RWPE2 (cell line): ENCODE data around the gene CHMP5.

Experiments
- ATAC-seq: fragments of 200-7000 bp; cut with Tn5 transposase; 3 replicates; pipeline ENCODE4 v1.9.1; 2021; ENCODE audit warnings: low read depth
- DNase-seq: peaks from one replicate; pipeline ENCODE4 v3.0.0-alpha.2; 2020; ENCODE audit warnings: low spot score
- H3K27ac ChIP-seq: fragments of 450-650 bp; 2 replicates; pipeline ENCODE4 v1.5.1; 2017; ENCODE audit warnings: mild to moderate bottlenecking; ENCODE audit not compliant: poor library complexity, severe bottlenecking
- H3K27me3 ChIP-seq: fragments of 250-450 bp; sonication (Bioruptor Pico); 2 replicates; pipeline ENCODE4 v1.5.1; 2021; ENCODE audit warnings: mild to moderate bottlenecking, moderate library complexity; ENCODE audit not compliant: insufficient read depth, poor library complexity, severe bottlenecking
- H3K36me3 ChIP-seq: fragments of 250-450 bp; sonication (Bioruptor Pico); 2 replicates; pipeline ENCODE4 v1.5.1; 2020; ENCODE audit warnings: low read depth, mild to moderate bottlenecking, moderate library complexity
- H3K4me1 ChIP-seq: fragments of 250-450 bp; sonication (Bioruptor Pico); 2 replicates; pipeline ENCODE4 v1.5.1; 2021; ENCODE audit warnings: mild to moderate bottlenecking, moderate library complexity; ENCODE audit not compliant: insufficient read depth, poor library complexity, severe bottlenecking
- H3K4me3 ChIP-seq: fragments of 250-450 bp; sonication (Bioruptor Pico); 2 replicates; pipeline ENCODE4 v1.5.1; 2021; ENCODE audit warnings: mild to moderate bottlenecking, moderate library complexity; ENCODE audit not compliant: severe bottlenecking
- H3K9me3 ChIP-seq: fragments of 250-450 bp; sonication (Bioruptor Pico); 2 replicates; pipeline ENCODE4 v1.5.1; 2021; ENCODE audit warnings: mild to moderate bottlenecking, moderate library complexity; ENCODE audit not compliant: severe bottlenecking
- TF ChIP-seq, protein P1 (sequence below): fragments of 450-650 bp; IDR thresholded peaks from one replicate; pipeline ENCODE4 v1.5.1; 2017; ENCODE audit warnings: mild to moderate bottlenecking, moderate library complexity; ENCODE audit not compliant: poor library complexity, severe bottlenecking

Gene CHMP5

DNA sequence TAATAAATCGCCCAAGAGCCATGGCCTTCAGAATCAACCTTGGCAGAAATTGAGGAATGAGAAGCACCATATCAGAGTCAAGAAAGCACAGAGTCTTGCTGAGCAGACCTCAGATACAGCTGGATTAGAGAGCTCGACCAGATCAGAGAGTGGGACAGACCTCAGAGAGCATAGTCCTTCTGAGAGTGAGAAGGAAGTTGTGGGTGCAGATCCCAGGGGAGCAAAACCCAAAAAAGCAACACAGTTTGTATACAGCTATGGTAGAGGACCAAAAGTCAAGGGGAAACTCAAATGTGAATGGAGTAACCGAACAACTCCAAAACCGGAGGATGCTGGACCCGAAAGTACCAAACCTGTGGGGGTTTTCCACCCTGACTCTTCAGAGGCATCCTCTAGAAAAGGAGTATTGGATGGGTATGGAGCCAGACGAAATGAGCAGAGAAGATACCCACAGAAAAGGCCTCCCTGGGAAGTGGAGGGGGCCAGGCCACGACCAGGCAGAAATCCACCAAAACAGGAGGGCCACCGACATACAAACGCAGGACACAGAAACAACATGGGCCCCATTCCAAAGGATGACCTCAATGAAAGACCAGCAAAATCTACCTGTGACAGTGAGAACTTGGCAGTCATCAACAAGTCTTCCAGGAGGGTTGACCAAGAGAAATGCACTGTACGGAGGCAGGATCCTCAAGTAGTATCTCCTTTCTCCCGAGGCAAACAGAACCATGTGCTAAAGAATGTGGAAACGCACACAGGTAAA is 30.0 kb downstream of the CHMP5 start:
- H3K4me3 ChIP-seq, result no peak overlapping the region
- ATAC-seq (no peak), DNase-seq (no peak)
- no peak overlapping the region for H3K27ac ChIP-seq
- H3K36me3 ChIP-seq, result peaks cover 87% of the 10 kb centered on the region
- H3K9me3 ChIP-seq, result no peaks in the 10 kb centered on the region
- TF ChIP-seq, protein P1, sequence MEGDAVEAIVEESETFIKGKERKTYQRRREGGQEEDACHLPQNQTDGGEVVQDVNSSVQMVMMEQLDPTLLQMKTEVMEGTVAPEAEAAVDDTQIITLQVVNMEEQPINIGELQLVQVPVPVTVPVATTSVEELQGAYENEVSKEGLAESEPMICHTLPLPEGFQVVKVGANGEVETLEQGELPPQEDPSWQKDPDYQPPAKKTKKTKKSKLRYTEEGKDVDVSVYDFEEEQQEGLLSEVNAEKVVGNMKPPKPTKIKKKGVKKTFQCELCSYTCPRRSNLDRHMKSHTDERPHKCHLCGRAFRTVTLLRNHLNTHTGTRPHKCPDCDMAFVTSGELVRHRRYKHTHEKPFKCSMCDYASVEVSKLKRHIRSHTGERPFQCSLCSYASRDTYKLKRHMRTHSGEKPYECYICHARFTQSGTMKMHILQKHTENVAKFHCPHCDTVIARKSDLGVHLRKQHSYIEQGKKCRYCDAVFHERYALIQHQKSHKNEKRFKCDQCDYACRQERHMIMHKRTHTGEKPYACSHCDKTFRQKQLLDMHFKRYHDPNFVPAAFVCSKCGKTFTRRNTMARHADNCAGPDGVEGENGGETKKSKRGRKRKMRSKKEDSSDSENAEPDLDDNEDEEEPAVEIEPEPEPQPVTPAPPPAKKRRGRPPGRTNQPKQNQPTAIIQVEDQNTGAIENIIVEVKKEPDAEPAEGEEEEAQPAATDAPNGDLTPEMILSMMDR, result no peak
- no peaks in the 10 kb centered on the region for H3K27me3 ChIP-seq
- H3K4me1 ChIP-seq, result no peaks in the 10 kb centered on the region

DNA sequence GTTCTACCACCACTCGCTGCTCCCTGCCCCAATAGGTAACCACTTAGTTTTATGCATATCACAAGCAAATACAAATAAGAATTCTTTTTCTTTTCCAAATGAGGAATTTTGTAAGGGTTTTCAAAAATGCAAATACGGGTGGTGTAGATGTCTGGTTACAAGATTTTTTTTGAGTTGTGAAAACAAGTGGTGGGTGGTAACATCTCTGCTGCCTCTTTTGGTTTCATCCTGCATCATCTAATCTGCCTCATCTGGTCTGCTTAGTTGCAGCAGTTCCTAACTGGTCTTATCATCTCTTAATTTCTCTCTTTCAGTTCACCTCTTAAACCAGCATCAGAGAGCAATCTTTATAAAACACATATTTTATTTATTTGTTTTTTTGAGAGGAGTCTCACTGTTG is 30.7 kb downstream of the CHMP5 start:
- Histone ChIP-seq H3K36me3 (peaks cover 93% of the 10 kb centered on the region), H3K27ac (no peak overlapping the region), H3K4me1 (no peaks in the 10 kb centered on the region), H3K27me3 (no peaks in the 10 kb centered on the region), H3K4me3 (no peak overlapping the region), H3K9me3 (no peaks in the 10 kb centered on the region)
- DNase-seq (no peak), ATAC-seq (no peak)
- TF ChIP-seq, protein P1, result no peak

DNA sequence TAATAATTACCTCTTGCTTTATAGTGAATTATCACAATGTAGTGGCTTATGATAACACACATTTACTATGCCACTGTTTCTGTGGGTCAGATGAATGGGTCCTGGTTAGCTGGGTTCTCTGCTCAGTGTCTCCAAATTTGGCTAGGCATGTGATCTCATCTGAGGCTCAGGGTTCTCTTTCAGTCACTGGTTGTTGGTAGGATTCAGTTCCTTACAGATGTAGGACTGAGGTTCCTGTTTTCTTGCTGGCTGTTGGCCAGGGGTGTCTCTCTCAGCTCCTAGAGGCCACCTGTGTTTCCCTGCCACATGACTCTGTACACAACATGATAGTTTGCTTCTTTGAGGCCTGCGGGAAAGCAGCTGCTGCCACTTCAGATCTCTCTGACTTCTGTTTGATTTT is 32.6 kb downstream of the CHMP5 start:
- DNase-seq (no peak), ATAC-seq (peak; percentile 25; the same call in 1 of the 3 replicates)
- Histone ChIP-seq H3K9me3 (no peaks in the 10 kb centered on the region), H3K4me1 (no peaks in the 10 kb centered on the region), H3K36me3 (peaks cover 98% of the 10 kb centered on the region), H3K4me3 (no peak overlapping the region), H3K27me3 (no peaks in the 10 kb centered on the region), H3K27ac (peak overlapping the region; percentile 0)
- TF ChIP-seq, protein P1, result no peak

GRCh38 chr9:33300546-33300945 is 35.7 kb downstream of the CHMP5 start:
- TF ChIP-seq, protein P1, result no peak
- Histone ChIP-seq H3K4me3 (no peak overlapping the region), H3K36me3 (peaks cover 98% of the 10 kb centered on the region), H3K4me1 (no peaks in the 10 kb centered on the region), H3K27me3 (no peaks in the 10 kb centered on the region), H3K27ac (no peak overlapping the region), H3K9me3 (no peaks in the 10 kb centered on the region)
- ATAC-seq, result no peak
- DNase-seq, result no peak

DNA sequence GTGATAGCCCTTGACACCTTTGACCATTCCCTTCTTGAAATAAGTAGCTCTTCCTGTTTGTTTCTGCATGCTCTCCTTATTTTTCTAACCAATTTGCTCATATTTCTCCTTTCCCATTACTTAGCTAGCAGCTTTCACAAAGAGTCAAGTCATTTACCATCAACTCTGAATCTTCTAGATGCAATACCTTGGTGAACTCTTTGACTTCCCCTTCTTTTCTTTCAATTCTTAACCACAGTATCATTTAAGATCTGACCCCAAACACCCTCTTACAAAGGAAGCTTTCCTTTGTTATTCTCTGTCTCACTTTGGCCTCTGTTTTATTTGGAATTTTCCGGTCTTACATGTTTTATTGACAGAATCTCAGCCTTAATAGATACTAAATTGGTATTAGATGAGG is 39.5 kb downstream of the CHMP5 start:
- no peak for ATAC-seq
- Histone ChIP-seq H3K4me3 (no peak overlapping the region), H3K4me1 (no peaks in the 10 kb centered on the region), H3K9me3 (no peaks in the 10 kb centered on the region), H3K27me3 (no peaks in the 10 kb centered on the region), H3K27ac (no peak overlapping the region), H3K36me3 (peaks cover 96% of the 10 kb centered on the region)
- DNase-seq, result no peak
- TF ChIP-seq, protein P1, result no peak
